HepG2 (cell line): Measurements from ENCODE around the gene TMBIM1. TPM values are rescaled to one million over a fixed set of nuclear protein-coding genes. Genes with fewer than 3 reads are reported as not detected.

Source experiments
- HMG20B ChIP-seq: conservative IDR thresholded peaks from 2 replicates; pipeline ENCODE4 v1.6.1; 2016; ENCODE audit warnings: missing genetic modification reagents, missing compliant biosample characterization
- PHB2 ChIP-seq: fragments of 450-650 bp; IDR thresholded peaks from 2 replicates; pipeline ENCODE4 v1.6.1; 2018; ENCODE audit not compliant: partially characterized antibody
- STAG1 ChIP-seq: sonication (generic); formaldehyde crosslinking; IDR thresholded peaks from 2 replicates; pipeline ENCODE4 v1.4.0; 2020; ENCODE audit warnings: missing genetic modification reagents
- TCF12 ChIP-seq, 2 experiments: fragments of 450-650 bp in 1 of 2; sonication (generic) in 1 of 2; formaldehyde crosslinking in 1 of 2; IDR thresholded peaks; 2 replicates each; pipeline versions ENCODE4 v1.6.1 to v1.8.0; 2017 to 2022; ENCODE audit warnings: antibody characterized with exemption in 1 of 2, mild to moderate bottlenecking in 1 of 2, missing genetic modification reagents in 1 of 2, moderate library complexity in 1 of 2
- ZBTB1 ChIP-seq: sonication (generic); formaldehyde crosslinking; IDR thresholded peaks from 2 replicates; pipeline ENCODE4 v1.4.0; 2020; ENCODE audit warnings: missing genetic modification reagents, borderline replicate concordance
- ZNF136 ChIP-seq: sonication (generic); formaldehyde crosslinking; IDR thresholded peaks from 2 replicates; pipeline ENCODE4 v1.8.1; 2022; ENCODE audit warnings: low read depth, mild to moderate bottlenecking, moderate library complexity, missing genetic modification reagents
- ZNF713 ChIP-seq: sonication (generic); formaldehyde crosslinking; IDR thresholded peaks from 2 replicates; pipeline ENCODE4 v1.4.0; 2020; ENCODE audit warnings: mild to moderate bottlenecking, missing genetic modification reagents
- ZSCAN12 ChIP-seq: sonication (generic); formaldehyde crosslinking; IDR thresholded peaks from 2 replicates; pipeline ENCODE4 v1.9.0; 2021; ENCODE audit warnings: mild to moderate bottlenecking, missing genetic modification reagents
- polyA plus RNA-seq, 8 experiments: library from polyadenylated mRNA; depleted of rRNA in 3 of 8; stranded (reverse) in 7 of 8; unstranded in 1 of 8; fragments of >200 nt; fragmentation: Illumina TruSeq in 4 of 8; extraction: Trizol in 4 of 8; gene quantifications; 2 replicates each; pipeline versions ENCODE4 v1.2.1 to v1.2.3, GENCODE V29; 2011 to 2016; ENCODE audit warnings: low read depth in 4 of 8, missing spikeins in 1 of 8, mixed read lengths in 1 of 8; ENCODE audit not compliant: insufficient read depth in 1 of 8
- total RNA-seq, 5 experiments: library from RNA; depleted of rRNA; stranded (reverse); fragments of >200 nt; fragmentation: Illumina TruSeq; extraction: Trizol; gene quantifications; 2 replicates each; pipeline ENCODE4 v1.2.3, GENCODE V29; 2016; ENCODE audit warnings: low read depth in 1 of 5
- TF ChIP-seq, protein P1 (sequence below): sonication (generic); formaldehyde crosslinking; IDR thresholded peaks from 2 replicates; pipeline ENCODE4 v1.4.0; 2020; ENCODE audit warnings: missing genetic modification reagents, borderline replicate concordance
- TF ChIP-seq, protein P2 (sequence below): sonication (generic); formaldehyde crosslinking; IDR thresholded peaks from 2 replicates; pipeline ENCODE4 v1.5.0; 2020; ENCODE audit warnings: mild to moderate bottlenecking, missing genetic modification reagents
- TF ChIP-seq, protein P3 (sequence below): sonication (generic); formaldehyde crosslinking; IDR thresholded peaks from 2 replicates; pipeline ENCODE4 v1.4.0; 2020; ENCODE audit warnings: missing genetic modification reagents
- TF ChIP-seq, protein P4 (sequence below): sonication (generic); formaldehyde crosslinking; IDR thresholded peaks from 2 replicates; pipeline ENCODE4 v1.9.0; 2021; ENCODE audit warnings: missing genetic modification reagents, mild to moderate bottlenecking, borderline replicate concordance
- TF ChIP-seq, protein P5 (sequence below): sonication (generic); formaldehyde crosslinking; IDR thresholded peaks from 2 replicates; pipeline ENCODE4 v1.5.0; 2020; ENCODE audit warnings: mild to moderate bottlenecking, missing genetic modification reagents, borderline replicate concordance

TMBIM1 gene
- total and polyA plus RNA-seq, 2 of the 13 experiments (the other 11 are each of a cell fraction or from before 2014, with no cell fraction given), result 127 to 139 TPM

DNA sequence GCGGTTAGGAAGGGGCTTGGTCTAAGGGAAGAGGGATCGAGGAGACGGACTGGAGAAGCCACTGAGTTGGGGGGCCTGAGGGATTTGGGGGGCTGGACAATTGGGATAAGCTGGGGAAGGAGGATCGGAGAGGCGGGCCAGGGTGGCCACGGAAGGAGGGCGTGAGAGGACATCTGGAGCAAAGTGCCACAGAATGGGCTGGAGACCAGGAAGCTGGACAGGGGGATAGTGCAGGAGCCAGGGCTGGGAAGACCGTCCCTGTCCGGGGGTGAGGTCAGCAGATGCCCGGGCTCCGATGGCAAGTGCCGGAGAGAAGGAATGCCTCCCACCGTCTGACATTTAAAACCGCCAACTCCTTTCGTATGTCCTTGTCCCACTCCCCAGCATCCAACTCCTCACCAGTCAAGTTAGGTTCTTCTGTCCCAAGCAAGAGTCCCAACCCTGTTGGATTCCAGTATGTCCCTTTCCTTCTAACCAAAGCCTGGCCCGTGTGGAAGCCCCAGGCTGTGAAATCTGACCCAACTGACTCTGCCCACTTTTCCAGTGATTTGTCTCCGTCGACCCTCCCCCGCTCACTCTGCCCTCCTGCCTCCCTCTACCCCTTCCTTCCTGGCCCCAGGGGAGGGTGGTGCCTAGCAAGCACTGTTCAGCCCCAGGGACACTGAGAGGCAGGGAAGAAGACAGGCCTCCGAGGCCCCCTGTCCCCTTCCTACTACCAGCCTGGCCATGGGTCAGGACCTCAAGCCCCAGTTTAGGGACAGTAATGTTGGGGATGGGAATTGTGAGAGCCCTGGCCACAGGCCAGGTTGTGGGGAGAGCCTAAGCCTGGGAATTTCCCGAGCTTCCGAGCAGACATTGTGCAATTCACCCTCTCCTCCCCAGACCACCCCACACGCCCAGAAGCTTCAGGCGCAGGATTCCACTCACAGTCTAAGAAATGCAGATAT, 31.5 kb upstream of the TMBIM1 start (continued):
- TF ChIP-seq, protein P1, sequence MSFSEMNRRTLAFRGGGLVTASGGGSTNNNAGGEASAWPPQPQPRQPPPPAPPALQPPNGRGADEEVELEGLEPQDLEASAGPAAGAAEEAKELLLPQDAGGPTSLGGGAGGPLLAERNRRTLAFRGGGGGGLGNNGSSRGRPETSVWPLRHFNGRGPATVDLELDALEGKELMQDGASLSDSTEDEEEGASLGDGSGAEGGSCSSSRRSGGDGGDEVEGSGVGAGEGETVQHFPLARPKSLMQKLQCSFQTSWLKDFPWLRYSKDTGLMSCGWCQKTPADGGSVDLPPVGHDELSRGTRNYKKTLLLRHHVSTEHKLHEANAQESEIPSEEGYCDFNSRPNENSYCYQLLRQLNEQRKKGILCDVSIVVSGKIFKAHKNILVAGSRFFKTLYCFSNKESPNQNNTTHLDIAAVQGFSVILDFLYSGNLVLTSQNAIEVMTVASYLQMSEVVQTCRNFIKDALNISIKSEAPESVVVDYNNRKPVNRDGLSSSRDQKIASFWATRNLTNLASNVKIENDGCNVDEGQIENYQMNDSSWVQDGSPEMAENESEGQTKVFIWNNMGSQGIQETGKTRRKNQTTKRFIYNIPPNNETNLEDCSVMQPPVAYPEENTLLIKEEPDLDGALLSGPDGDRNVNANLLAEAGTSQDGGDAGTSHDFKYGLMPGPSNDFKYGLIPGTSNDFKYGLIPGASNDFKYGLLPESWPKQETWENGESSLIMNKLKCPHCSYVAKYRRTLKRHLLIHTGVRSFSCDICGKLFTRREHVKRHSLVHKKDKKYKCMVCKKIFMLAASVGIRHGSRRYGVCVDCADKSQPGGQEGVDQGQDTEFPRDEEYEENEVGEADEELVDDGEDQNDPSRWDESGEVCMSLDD, result peak; percentile 77; the same call in 1 of the 2 replicates
- TF ChIP-seq ZSCAN12 (CRISPR knock-in tag) (no peak), ZNF713 (0 out of 2 replicates have a peak, but pooled peaks have one; percentile 13), PHB2 (no peak), TCF12 (IDR thresholded peaks at IDR 0.05) (no peak), TCF12 (CRISPR knock-in tag; IDR thresholded peaks at IDR 0.05) (0 out of 2 replicates have a peak, but pooled peaks have one; percentile 24), ZNF136 (CRISPR knock-in tag) (0 out of 2 replicates have a peak, but pooled peaks have one; percentile 3), STAG1 (peak; percentile 16), ZBTB1 (CRISPR knock-in tag) (no peak), HMG20B (CRISPR knock-in tag) (peak; percentile 27)
- TF ChIP-seq, protein P2, sequence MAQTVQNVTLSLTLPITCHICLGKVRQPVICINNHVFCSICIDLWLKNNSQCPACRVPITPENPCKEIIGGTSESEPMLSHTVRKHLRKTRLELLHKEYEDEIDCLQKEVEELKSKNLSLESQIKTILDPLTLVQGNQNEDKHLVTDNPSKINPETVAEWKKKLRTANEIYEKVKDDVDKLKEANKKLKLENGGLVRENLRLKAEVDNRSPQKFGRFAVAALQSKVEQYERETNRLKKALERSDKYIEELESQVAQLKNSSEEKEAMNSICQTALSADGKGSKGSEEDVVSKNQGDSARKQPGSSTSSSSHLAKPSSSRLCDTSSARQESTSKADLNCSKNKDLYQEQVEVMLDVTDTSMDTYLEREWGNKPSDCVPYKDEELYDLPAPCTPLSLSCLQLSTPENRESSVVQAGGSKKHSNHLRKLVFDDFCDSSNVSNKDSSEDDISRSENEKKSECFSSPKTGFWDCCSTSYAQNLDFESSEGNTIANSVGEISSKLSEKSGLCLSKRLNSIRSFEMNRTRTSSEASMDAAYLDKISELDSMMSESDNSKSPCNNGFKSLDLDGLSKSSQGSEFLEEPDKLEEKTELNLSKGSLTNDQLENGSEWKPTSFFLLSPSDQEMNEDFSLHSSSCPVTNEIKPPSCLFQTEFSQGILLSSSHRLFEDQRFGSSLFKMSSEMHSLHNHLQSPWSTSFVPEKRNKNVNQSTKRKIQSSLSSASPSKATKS (CRISPR knock-in tag), result 0 out of 2 replicates have a peak, but pooled peaks have one; percentile 31
- TF ChIP-seq, protein P3, sequence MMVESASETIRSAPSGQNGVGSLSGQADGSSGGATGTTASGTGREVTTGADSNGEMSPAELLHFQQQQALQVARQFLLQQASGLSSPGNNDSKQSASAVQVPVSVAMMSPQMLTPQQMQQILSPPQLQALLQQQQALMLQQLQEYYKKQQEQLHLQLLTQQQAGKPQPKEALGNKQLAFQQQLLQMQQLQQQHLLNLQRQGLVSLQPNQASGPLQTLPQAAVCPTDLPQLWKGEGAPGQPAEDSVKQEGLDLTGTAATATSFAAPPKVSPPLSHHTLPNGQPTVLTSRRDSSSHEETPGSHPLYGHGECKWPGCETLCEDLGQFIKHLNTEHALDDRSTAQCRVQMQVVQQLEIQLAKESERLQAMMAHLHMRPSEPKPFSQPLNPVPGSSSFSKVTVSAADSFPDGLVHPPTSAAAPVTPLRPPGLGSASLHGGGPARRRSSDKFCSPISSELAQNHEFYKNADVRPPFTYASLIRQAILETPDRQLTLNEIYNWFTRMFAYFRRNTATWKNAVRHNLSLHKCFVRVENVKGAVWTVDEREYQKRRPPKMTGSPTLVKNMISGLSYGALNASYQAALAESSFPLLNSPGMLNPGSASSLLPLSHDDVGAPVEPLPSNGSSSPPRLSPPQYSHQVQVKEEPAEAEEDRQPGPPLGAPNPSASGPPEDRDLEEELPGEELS (CRISPR knock-in tag), result peak; percentile 34; the same call in 1 of the 2 replicates
- TF ChIP-seq, protein P4, sequence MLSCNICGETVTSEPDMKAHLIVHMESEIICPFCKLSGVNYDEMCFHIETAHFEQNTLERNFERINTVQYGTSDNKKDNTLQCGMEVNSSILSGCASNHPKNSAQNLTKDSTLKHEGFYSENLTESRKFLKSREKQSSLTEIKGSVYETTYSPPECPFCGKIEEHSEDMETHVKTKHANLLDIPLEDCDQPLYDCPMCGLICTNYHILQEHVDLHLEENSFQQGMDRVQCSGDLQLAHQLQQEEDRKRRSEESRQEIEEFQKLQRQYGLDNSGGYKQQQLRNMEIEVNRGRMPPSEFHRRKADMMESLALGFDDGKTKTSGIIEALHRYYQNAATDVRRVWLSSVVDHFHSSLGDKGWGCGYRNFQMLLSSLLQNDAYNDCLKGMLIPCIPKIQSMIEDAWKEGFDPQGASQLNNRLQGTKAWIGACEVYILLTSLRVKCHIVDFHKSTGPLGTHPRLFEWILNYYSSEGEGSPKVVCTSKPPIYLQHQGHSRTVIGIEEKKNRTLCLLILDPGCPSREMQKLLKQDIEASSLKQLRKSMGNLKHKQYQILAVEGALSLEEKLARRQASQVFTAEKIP (CRISPR knock-in tag), result no peak
- TF ChIP-seq, protein P5, sequence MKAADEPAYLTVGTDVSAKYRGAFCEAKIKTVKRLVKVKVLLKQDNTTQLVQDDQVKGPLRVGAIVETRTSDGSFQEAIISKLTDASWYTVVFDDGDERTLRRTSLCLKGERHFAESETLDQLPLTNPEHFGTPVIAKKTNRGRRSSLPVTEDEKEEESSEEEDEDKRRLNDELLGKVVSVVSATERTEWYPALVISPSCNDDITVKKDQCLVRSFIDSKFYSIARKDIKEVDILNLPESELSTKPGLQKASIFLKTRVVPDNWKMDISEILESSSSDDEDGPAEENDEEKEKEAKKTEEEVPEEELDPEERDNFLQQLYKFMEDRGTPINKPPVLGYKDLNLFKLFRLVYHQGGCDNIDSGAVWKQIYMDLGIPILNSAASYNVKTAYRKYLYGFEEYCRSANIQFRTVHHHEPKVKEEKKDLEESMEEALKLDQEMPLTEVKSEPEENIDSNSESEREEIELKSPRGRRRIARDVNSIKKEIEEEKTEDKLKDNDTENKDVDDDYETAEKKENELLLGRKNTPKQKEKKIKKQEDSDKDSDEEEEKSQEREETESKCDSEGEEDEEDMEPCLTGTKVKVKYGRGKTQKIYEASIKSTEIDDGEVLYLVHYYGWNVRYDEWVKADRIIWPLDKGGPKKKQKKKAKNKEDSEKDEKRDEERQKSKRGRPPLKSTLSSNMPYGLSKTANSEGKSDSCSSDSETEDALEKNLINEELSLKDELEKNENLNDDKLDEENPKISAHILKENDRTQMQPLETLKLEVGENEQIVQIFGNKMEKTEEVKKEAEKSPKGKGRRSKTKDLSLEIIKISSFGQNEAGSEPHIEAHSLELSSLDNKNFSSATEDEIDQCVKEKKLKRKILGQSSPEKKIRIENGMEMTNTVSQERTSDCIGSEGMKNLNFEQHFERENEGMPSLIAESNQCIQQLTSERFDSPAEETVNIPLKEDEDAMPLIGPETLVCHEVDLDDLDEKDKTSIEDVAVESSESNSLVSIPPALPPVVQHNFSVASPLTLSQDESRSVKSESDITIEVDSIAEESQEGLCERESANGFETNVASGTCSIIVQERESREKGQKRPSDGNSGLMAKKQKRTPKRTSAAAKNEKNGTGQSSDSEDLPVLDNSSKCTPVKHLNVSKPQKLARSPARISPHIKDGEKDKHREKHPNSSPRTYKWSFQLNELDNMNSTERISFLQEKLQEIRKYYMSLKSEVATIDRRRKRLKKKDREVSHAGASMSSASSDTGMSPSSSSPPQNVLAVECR (CRISPR knock-in tag), result peak; percentile 43
